Endothelial cell of umbilical vein (primary cell): ENCODE results near the gene DNAJC6.

Experiments
- CTCF ChIP-seq, 2 donors: IDR thresholded peaks; 1 replicate in 1 of 2; 2 replicates in 1 of 2; pipeline ENCODE4 v1.5.1; 2011; ENCODE audit warnings: low read length in 2 of 2, mild to moderate bottlenecking in 2 of 2, moderate library complexity in 2 of 2, control low read depth in 1 of 2, inconsistent platforms in 1 of 2, low read depth in 1 of 2; ENCODE audit not compliant: insufficient read depth in 1 of 2; ENCODE audit errors: extremely low read depth in 1 of 2
- EZH2 ChIP-seq: IDR thresholded peaks from 2 replicates; pipeline ENCODE4 v1.6.1; 2012; ENCODE audit warnings: borderline replicate concordance, low read depth, mild to moderate bottlenecking, moderate library complexity, low read length, inconsistent platforms; ENCODE audit not compliant: severe bottlenecking
- MAX ChIP-seq: IDR thresholded peaks from 2 replicates; pipeline ENCODE4 v1.6.1; 2011; ENCODE audit not compliant: insufficient read depth, insufficient read length

- TF ChIP-seq CTCF (IDR thresholded peaks at IDR 0.05; ENCODE audit: extremely low read depth in 1 of 2, insufficient read depth in 1 of 2, low read depth in 1 of 2, low read length in 2 of 2) (no peak), EZH2 (no peak), MAX (no peak)
Observed at GRCh38 chr1:65264197-65264929, 45.0 kb upstream of the DNAJC6 start.
